ENCODE data around the gene BPIFA1.

The BPIFA1 gene

DNA sequence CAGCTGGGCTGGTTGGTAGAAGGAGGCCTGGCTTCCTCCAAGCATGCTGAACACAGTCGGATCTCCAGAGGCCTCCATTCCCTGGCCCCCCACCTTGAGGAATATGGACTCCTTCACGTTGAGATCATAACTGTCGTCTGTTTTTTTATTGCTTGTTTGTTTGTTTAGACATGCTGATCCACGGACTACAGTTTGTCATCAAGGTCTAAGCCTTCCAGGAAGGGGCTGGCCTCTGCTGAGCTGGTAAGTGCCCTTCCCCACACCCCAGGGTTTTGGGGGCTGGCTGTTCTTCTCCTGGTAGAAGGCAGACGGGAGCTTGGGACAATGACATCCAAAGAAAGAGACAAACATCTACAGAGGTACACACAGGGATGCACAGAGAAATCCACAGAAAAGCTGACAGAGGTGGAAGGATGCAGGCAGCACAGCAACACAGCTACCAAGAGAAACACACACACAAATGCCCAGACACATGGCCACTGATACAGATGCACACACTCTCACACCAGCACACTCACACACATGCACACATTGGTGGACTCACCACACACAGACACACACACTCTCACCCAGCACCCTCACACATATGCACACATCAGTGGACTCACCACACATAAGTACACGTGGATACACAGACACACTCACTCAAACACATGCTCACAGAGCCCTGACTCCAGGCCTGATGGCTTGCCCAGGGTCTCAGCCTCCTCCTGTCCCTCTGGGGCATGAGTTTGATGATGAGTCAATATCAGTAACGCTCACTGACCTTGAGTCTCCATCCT, 6.7 kb downstream of the BPIFA1 start:
- no peak for DNase-seq

DNA sequence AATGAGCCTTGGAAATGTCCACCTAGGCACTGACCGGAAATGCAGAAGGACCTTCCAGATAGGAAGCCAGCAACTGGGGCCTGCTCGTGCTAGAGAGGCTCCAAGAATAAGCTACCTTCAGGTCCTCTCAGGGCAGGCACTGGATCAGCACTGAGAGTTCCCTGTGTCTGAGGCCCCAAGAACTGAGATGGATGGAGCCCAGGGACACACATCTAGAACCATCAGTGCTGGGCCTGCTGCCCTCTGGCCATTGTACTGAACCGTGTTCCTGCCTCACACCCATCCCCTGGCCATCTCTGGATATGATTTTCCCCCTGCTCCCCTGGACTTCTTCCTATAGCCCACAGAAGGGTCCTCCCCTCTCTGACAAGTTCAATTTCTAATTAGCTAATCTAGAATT, 10.3 kb downstream of the BPIFA1 start:
- no peak for DNase-seq

- no peak for DNase-seq
Observed at GRCh38 chr20:33249456-33249855, 13.7 kb downstream of the BPIFA1 start.

DNA sequence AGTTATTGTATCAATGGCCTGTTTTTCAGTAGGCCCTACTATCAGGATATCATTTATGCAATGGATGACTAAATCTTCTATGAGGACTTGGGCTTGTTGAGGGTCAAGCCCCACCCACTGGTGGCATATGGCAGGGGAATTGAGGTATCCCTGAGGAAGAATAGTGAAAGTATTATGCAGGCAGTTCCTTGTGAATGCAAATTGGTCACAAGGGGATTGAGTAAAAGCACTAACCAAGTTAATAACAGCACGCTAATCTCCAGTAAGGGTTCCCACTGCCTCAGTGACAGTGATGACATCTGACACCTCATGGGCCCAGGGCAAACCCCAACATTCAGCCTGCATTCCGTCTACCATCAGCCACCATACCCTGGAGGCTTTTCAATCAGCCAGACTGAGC, 14.9 kb downstream of the BPIFA1 start:
- DNase-seq, result no peak

DNA sequence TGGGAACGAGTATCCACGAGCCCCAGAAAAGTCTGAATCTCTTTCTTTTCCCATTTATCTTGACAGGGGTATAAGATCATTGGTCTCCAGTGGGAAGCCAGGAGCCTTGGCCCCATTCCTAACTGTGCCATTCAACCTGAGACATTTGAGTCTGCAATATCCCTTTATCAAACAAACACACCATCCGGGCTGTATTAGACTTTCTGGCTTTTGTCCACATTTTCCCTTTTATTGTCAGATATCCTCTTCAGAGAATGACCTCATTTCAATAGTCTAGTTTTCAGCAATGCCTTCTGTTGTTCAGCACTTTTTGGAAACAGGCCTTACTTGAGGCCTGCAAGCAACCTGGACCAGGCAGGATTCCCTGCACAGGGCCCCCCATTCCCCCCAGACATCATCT, 15.7 kb downstream of the BPIFA1 start:
- DNase-seq, result no peak

- no peak for DNase-seq
Observed at GRCh38 chr20:33252460-33252859, 16.7 kb downstream of the BPIFA1 start.

- no peak for DNase-seq
Observed at GRCh38 chr20:33255005-33255404, 19.2 kb downstream of the BPIFA1 start.

DNA sequence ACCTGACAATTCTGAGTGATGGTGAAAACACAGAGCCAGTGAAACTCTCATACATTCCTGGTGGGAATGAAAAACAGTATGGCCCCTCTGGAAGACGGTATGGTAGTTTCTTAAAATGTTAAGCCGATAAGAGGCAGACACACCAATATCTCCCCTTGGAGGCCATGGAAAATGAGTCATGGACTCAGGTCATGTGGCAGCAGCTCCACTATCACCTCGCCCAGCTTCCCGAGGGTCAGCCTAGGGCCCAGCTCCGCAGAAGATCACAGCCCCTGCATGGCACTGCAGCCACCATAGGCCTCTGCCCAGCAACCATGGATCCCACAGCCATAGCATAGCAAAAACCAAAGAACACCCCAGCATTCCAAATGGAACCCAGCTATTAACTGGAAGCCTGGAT, 21.4 kb downstream of the BPIFA1 start:
- DNase-seq, result no peak

GRCh38 chr20:33259371-33259770, 23.6 kb downstream of the BPIFA1 start:
- no peak for DNase-seq

GRCh38 chr20:33261465-33261864, 25.7 kb downstream of the BPIFA1 start:
- DNase-seq, result no peak

GRCh38 chr20:33262658-33263065, 26.9 kb downstream of the BPIFA1 start:
- DNase-seq, result no peak

DNA sequence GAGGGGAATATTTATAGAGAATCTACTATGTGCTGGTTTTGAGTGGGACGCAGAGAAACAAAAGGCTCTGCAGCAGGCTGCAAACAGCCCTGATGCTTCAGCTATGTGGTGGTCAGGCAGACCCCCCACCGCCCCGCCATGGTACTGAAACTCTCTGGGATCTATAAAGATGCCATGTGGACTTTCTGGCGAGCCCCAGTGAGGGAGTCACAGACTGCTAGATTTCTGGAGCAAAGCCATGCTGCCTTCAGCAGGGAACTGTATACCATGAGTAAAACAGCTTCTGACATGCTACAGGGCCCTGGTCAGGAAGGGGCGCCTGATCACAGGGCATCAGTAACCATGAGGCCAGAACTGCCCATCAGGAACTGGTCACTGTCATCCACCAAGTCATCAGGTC, 28.0 kb downstream of the BPIFA1 start:
- no peak for DNase-seq

GRCh38 chr20:33267701-33268100, 31.9 kb downstream of the BPIFA1 start:
- no peak for DNase-seq

- DNase-seq, result no peak
Observed at GRCh38 chr20:33272155-33272873, 36.5 kb downstream of the BPIFA1 start.

DNA sequence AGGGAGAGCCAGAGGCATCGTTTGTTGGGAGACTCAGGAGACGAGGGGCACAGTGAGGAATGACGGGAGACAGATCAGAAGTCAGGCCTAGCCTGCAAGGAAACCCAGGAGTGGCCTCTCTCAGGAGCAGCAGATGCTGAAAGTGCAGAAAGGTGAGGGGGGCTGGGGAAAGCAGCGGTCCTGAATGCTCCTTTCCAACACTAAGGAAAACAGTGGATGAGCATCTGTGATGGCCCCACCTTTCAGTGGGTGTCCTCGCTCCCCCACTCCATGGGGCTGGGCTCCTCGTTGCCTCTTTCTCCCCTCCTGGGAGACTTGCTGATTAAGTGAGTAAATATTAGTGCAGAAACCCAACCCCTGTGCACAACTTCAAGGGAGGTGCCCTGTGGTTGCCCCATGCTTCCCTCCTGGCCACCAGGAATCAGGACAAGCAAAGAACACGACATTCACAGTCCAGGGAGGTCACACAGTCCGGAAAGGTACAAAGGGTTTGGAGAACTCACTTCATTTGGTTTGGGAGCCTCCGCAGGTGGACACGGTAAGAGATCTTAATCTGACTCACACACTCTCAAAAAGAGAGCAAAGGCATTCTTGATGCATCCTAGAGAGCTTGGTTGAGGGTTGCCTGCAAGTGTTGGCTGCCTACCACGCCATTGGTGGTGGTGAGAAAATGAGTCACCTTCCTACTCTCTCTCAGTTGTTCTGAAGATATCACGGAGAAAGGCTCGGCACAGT, 37.5 kb downstream of the BPIFA1 start:
- DNase-seq, result no peak

DNA sequence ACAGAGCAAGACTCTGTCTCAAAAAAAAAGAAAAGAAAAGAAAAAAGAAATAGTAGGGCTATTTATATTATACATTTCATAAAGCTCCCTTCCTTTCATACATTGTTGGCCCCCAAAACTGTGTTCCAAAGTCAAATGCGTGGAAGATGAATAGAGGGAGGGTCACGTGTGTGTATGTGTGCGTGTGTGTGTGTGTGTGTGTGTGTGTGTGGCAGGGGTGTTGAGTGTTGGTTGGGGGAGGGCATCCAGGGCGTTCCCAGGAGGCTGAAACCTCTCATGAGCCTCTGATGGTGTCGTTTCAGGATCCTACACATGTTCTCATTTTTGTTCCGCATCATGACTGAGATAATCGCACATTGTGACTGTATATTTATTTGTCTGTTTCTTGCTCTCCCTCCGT, 39.4 kb downstream of the BPIFA1 start:
- no peak for DNase-seq

- no peak for DNase-seq
Observed at GRCh38 chr20:33275871-33276270, 40.1 kb downstream of the BPIFA1 start.

GRCh38 chr20:33276303-33277113, 40.7 kb downstream of the BPIFA1 start:
- no peak for DNase-seq

DNA sequence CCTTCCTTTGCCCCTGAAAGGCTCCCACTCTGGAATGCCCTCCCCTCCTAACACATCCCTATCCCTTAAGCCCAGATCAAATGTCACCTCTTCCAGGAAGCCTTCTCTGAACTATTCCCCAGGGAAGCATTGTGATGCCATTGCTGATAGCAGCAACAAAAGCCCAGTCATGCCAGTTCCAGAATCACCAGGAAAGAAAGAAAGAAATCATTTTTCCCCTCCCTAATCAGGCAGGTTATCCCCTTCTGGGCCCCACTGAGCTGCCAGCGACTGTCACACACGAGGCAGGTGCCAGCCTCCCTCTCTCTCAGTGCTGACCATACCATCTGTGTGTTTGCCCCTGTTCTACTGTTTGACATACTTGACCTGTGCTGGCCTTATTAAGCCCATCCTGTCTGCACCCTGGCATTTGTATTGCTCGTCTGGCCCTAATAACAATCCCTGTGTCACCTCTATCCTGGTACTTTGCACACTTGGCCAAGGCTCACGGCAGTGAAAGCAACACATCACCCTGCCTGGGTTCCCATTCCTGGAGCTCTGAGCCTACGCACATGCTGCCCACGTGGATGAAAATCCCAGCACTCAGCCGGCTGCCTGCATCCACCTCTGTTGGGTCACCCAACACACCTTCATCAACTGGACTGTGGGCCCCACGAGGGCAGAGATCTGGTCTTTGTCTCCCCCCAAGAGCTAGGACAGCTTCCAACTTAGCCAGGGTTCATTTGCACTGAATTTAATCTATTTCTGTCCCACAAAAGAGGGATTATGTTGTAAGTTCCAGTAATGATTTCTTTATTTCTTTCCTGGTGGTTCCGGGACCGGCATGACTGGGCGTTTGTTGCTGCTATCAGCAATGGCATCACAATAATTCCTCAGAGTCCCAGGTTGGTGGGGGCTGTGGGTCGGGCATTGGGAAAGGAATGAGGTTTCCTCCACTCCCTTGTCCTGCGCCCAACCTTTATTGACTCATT, 42.0 kb downstream of the BPIFA1 start:
- DNase-seq, result no peak

DNA sequence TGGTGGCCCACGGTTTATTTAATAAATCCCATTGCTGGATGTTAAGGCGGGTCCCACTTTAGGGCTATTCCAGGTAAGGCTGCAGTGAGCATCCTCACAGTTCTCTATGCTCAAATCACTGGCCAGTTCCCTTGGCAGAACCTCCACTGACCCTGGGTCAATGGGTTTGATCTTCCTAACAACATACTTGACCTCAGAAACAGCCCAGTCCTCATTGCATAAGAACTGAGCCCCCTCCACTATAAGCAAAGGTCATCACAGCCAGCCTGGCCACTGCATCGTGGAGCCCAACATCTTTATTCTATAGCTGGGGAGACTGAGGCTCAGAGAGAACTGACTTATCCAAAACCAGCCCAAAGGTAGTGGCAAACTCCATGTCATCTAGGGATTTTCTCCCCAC, 42.9 kb downstream of the BPIFA1 start:
- DNase-seq, result no peak

DNA sequence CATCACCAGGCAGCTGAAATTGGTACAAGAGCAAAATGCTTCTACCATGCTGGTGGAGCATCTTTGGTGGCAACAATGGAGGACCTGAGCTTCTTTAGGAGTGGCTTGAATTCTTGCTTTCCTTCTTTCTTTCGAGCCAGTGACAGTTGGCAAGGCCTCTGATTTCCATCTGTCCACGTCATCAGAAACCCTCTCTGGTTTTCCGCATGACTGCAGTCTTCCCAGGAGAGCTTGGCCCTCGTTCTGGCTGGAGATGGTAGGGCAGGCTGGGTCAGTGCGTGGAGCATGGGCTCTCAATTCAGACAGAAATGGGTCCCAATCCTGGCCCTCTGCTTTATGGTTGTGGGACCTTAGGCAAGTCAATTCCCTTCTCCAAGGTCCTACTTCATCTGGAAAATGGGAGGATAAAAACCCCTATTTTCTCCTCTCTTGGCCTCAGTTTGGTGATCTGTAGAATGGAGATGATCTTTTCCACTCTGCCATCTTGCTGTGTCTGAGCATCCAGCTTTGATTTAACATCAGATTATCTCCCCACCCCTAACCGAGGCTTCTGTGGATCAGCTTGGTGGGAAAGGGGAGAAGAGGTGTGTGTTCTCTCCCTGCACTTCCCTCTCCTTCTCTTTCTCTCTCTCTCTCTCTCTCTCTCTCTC, 43.6 kb downstream of the BPIFA1 start:
- DNase-seq, result no peak

Measured in activated CD4-positive, alpha-beta T cell treated with anti-CD3 and anti-CD28 coated beads, Interleukin-2, amount 50 U/mL, for 4 hours (primary cell).